ENCODE data around the gene PRPH.

The PRPH gene

GRCh38 chr12:49346659-49347310 is 51.8 kb downstream of the PRPH start, which contains the start of gene DNAJC22:
Gene DNAJC22, plus strand, starts transcription at chr12:49346888. Its CDS starts 1,985 bp downstream, at chr12:49348873.
- H3K4me3 ChIP-seq (ENCODE audit: low read length), result peak within 1 kb of the TSS; percentile 57
- H3K9me3 ChIP-seq (ENCODE audit: control insufficient read depth, low read depth, low read length), result no peaks in the 10 kb centered on the region
- no peak within 1 kb of the TSS for H3K9ac ChIP-seq (ENCODE audit: low read length)
- H3K27me3 ChIP-seq (ENCODE audit: control insufficient read depth, insufficient read depth, low read length), result peaks cover 83% of the 10 kb centered on the region
- peaks cover 12% of the 10 kb centered on the region for H3K4me1 ChIP-seq (ENCODE audit: control insufficient read depth, low read depth, low read length)
- no peak within 1 kb of the TSS for H3K27ac ChIP-seq (ENCODE audit: low read length)
- no peaks in the 10 kb centered on the region for H3K36me3 ChIP-seq (ENCODE audit: control insufficient read depth, low read depth, low read length)

- Histone ChIP-seq H3K36me3 (ENCODE audit: control insufficient read depth, low read depth, low read length) (no peaks in the 10 kb centered on the region), H3K27me3 (ENCODE audit: control insufficient read depth, insufficient read depth, low read length) (peaks cover 76% of the 10 kb centered on the region), H3K4me3 (ENCODE audit: low read length) (peak overlapping the region; percentile 57), H3K27ac (ENCODE audit: low read length) (no peak overlapping the region), H3K9me3 (ENCODE audit: control insufficient read depth, low read depth, low read length) (no peaks in the 10 kb centered on the region), H3K4me1 (ENCODE audit: control insufficient read depth, low read depth, low read length) (peaks cover 12% of the 10 kb centered on the region), H3K9ac (ENCODE audit: low read length) (no peak overlapping the region)
Measured at GRCh38 chr12:49347311-49348193, 52.6 kb downstream of the PRPH start.
